H1 (cell line): ENCODE measurements around the gene CADM1. TPM values are rescaled to one million over a fixed set of nuclear protein-coding genes. Genes with fewer than 3 reads are reported as not detected.

ENCODE experiments used
- CTBP2 ChIP-seq: IDR thresholded peaks from 2 replicates; pipeline ENCODE4 v1.7.0; 2011; ENCODE audit warnings: borderline replicate concordance, mild to moderate bottlenecking, moderate library complexity, mixed read lengths, low read length; ENCODE audit not compliant: insufficient read depth, insufficient read length
- RFX5 ChIP-seq: IDR thresholded peaks from 2 replicates; pipeline ENCODE4 v1.6.1; 2011; ENCODE audit warnings: low read depth, low read length, improper control_type of control experiment, borderline replicate concordance
- SIRT6 ChIP-seq: IDR thresholded peaks from one replicate; pipeline ENCODE4 v1.7.1; 2012; ENCODE audit warnings: low read length, inconsistent platforms
- polyA plus RNA-seq, 7 experiments: library from polyadenylated mRNA; depleted of rRNA in 3 of 7; stranded (reverse) in 5 of 7; unstranded in 2 of 7; fragments of >200 nt in 5 of 7; fragments of 200-250 nt in 2 of 7; gene quantifications; 1 replicate in 5 of 7; 2 replicates in 1 of 7; 4 replicates in 1 of 7; pipeline versions ENCODE4 v1.2.1 to v1.2.3, GENCODE V29; 2011 to 2013; ENCODE audit warnings: missing spikeins in 2 of 7, mixed read lengths in 2 of 7
- total RNA-seq: library from RNA; stranded (reverse); fragmentation: NEBNext Ultra II Directional; extraction: Animal tissue kit (Norgen Biotek cat#: 25700); gene quantifications from 2 replicates; pipeline ENCODE4 v1.2.1, GENCODE V29; 2021
- TF ChIP-seq, protein P1 (sequence below): IDR thresholded peaks from 2 replicates; pipeline ENCODE4 v1.6.1; 2011; ENCODE audit warnings: low read length, improper control_type of control experiment

Gene CADM1
- total and polyA plus RNA-seq, 2 of the 8 experiments (the other 6 are each of a cell fraction or from before 2014, with no cell fraction given): 8.3 to 25.3 TPM

DNA sequence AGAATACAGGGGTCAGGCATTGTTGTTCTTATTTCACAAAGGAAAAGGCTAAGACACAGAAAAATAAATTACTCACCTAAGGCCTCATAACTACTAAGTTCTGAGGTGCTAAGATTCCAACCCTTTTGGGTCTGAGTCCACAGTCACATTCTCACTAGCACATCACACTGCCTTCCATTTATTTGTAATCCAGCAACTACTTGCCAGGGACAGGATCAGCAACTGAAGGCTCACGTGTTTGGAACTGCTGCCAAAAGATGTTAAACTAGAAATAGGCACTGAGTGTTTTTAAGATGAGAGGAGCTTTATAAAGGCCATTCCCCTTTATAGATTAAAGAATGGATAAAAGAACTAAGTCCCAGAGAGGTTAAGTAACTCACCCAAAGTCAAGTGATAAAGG lies 58.0 kb downstream of the CADM1 start (continued):
- TF ChIP-seq, protein P1, sequence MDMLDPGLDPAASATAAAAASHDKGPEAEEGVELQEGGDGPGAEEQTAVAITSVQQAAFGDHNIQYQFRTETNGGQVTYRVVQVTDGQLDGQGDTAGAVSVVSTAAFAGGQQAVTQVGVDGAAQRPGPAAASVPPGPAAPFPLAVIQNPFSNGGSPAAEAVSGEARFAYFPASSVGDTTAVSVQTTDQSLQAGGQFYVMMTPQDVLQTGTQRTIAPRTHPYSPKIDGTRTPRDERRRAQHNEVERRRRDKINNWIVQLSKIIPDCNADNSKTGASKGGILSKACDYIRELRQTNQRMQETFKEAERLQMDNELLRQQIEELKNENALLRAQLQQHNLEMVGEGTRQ: no peak
- TF ChIP-seq CTBP2 (no peak), RFX5 (no peak), SIRT6 (no peak)
- TF ChIP-seq, all 59 proteins: peak for 0
